ENCODE data around the gene CD52. TPM values are rescaled to one million over a fixed set of nuclear protein-coding genes. Genes with fewer than 3 reads are reported as not detected.

CD52 gene
- polyA plus RNA-seq: 2.4 TPM in 1 of 2 replicates, not detected in the other

DNA sequence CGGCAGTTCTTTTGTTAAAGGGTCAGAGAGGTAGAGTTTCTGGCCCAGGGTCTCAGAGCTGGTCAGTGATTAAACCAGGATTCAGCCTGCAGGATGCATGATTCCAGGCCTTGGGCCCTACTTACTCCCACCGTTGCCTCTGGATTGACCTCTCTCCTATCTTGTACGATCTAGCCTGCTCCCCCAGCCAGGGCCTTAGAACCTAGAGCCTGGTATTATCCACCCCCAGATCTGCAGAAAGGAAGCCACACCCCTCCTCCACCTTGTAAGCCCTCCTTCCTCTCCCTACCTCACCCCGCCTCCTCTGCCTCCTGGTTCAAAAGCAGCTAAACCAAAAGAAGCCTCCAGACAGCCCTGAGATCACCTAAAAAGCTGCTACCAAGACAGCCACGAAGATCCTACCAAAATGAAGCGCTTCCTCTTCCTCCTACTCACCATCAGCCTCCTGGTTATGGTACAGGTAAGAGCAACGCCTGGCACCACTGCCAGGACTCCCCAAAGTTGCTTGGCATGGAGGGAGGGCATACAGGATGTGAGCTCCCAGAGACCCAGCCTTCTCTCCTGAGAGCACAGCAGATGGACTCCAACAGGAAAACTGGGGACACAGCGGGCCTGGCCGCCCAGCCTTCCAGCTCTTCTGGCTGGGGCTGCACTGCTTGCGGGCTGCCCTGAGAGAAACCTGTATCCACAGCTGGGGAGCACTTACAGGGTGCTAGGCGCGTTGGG is at the start of gene CD52:
Gene CD52, plus strand, starts transcription at position 347 of the 726 bp plus-strand sequence. Its CDS starts 60 bp downstream, at position 407.

GRCh38 chr1:26279456-26280332 is 38.1 kb upstream of the CD52 start, which contains the start of gene SH3BGRL3:
TSS of gene SH3BGRL3 (plus strand) at chr1:26280086. CDS start at chr1:26280156, 70 bp downstream.

GRCh38 chr1:26306290-26307229 is 11.2 kb upstream of the CD52 start, which contains the start of gene UBXN11:
TSS of gene UBXN11 (minus strand) at chr1:26306636. CDS start at chr1:26302883, 3,753 bp downstream.

DNA sequence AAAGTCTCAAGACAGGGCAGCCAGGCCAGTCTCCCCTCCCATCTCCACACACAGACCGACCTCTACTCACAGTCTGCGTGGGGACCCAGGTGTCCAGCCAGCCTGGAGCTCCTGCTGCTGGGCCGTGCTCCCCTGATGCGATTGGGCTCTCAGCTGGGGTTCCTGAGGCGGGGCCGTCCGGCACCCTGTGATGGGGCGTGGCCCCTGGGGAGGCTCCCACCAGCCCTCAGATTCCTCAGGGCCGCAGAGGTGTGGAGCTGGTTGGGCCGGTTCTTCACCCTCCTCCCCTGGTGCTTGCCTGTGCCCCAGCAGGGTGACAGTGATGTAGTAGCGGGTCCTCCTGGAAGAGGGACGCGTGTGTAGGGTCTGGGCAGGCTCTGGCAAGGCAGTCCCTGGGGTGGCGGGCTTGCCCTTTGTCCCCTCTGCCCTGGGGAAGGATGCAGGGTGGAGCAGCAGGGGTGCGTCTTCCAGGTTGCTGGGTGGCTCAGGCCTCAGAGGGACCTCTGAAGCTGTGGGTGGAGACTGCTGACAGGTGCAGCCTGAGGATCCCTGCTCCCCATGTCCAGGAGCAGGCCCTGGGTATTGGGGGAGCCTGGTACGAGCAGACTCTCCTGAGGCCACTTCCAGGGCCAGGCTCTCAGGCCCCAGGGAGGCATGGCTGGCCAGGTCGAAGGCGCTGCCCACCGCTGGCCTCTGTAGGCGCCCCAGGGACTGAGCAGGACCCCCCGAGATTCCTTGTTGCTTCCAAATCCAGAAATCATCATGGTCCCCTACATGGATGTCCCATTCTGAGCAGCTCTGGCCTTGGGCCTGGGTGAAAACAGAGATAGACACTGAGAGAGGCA is 36.4 kb downstream of the CD52 start, which contains the start of gene CRYBG2:
Gene CRYBG2, minus strand, starts transcription at position 155 of the 845 bp plus-strand sequence. CDS start 7,473 bp downstream, outside the sequence.

Other genes with a start within 250 kb of the CD52 start
- 2.7 and 4.6 TPM in 2 replicates for gene PDIK1L, start 206.1 kb upstream of the CD52 start, polyA plus RNA-seq
- gene FAM110D, start 158.9 kb upstream of the CD52 start, polyA plus RNA-seq: 0.08 and 0.19 TPM in 2 replicates
- not detected in 2 replicates for gene C1orf232, start 149.0 kb upstream of the CD52 start, polyA plus RNA-seq
- 12.0 and 13.6 TPM in 2 replicates for gene ZNF593, start 148.1 kb upstream of the CD52 start, polyA plus RNA-seq
- not detected in 2 replicates for gene ZNF593OS, start 146.1 kb upstream of the CD52 start, polyA plus RNA-seq
- 0.81 TPM in 1 of 2 replicates, not detected in the other for gene CNKSR1, start 140.5 kb upstream of the CD52 start, polyA plus RNA-seq
- gene CATSPER4, start 127.4 kb upstream of the CD52 start, polyA plus RNA-seq: not detected in 2 replicates
- 1.9 and 2.0 TPM in 2 replicates for gene CEP85, start 83.8 kb upstream of the CD52 start, polyA plus RNA-seq
- gene SH3BGRL3, start 37.9 kb upstream of the CD52 start, polyA plus RNA-seq: 300 and 473 TPM in 2 replicates
- 5.2 and 6.2 TPM in 2 replicates for gene UBXN11, start 11.3 kb upstream of the CD52 start, polyA plus RNA-seq
- gene CRYBG2, start 36.2 kb downstream of the CD52 start, polyA plus RNA-seq: not detected in 2 replicates
- gene ZNF683, start 54.8 kb downstream of the CD52 start, polyA plus RNA-seq: 0.34 TPM in 1 of 2 replicates, not detected in the other
- gene LIN28A, start 92.9 kb downstream of the CD52 start, polyA plus RNA-seq: not detected in 2 replicates
- 30.1 and 38.5 TPM in 2 replicates for gene DHDDS, start 114.4 kb downstream of the CD52 start, polyA plus RNA-seq
- 145 and 146 TPM in 2 replicates for gene HMGN2, start 154.5 kb downstream of the CD52 start, polyA plus RNA-seq
- 0.10 and 0.42 TPM in 2 replicates for gene RPS6KA1, start 211.8 kb downstream of the CD52 start, polyA plus RNA-seq